Trophoblast cell (in vitro differentiated cells and primary cell): ENCODE data around the gene ID3.
A peak's percentile ranks its signal among the peaks of the same experiment; 100 is the strongest.

ENCODE experiments used
- DNase-seq, 2 donors: peaks; one replicate each; pipeline ENCODE4 v3.0.0-alpha.2; 2016
- H2AFZ ChIP-seq: 2 replicates; pipeline ENCODE4 v1.6.1; 2013; ENCODE audit warnings: low read length, moderate library complexity, mild to moderate bottlenecking; ENCODE audit not compliant: insufficient read depth, poor library complexity
- H2AK5ac ChIP-seq: 2 replicates; pipeline ENCODE4 v1.6.1; 2013; ENCODE audit warnings: mild to moderate bottlenecking, low read length
- H2BK120ac ChIP-seq: 2 replicates; pipeline ENCODE4 v1.6.1; 2013; ENCODE audit warnings: low read length, mild to moderate bottlenecking, moderate library complexity; ENCODE audit not compliant: insufficient read depth, poor library complexity
- H2BK12ac ChIP-seq: 2 replicates; pipeline ENCODE4 v1.6.1; 2013; ENCODE audit warnings: mild to moderate bottlenecking, low read length, moderate library complexity
- H2BK5ac ChIP-seq: 2 replicates; pipeline ENCODE4 v1.6.1; 2013; ENCODE audit warnings: low read length, low read depth, moderate library complexity, mild to moderate bottlenecking; ENCODE audit not compliant: poor library complexity
- H3K14ac ChIP-seq: 2 replicates; pipeline ENCODE4 v1.6.1; 2013; ENCODE audit warnings: mild to moderate bottlenecking, low read length
- H3K18ac ChIP-seq: 2 replicates; pipeline ENCODE4 v1.6.1; 2013; ENCODE audit warnings: mild to moderate bottlenecking, low read length
- H3K23ac ChIP-seq: 2 replicates; pipeline ENCODE4 v1.6.1; 2013; ENCODE audit warnings: low read length
- H3K27ac ChIP-seq: 2 replicates; pipeline ENCODE4 v1.5.1; 2013; ENCODE audit warnings: low read depth, mild to moderate bottlenecking, inconsistent platforms, low read length, moderate library complexity
- H3K27me3 ChIP-seq: 2 replicates; pipeline ENCODE4 v1.6.1; 2013; ENCODE audit warnings: inconsistent platforms, mild to moderate bottlenecking, low read length, moderate library complexity; ENCODE audit not compliant: insufficient read depth
- H3K36me3 ChIP-seq, 2 experiments: 1 replicate in 1 of 2; 2 replicates in 1 of 2; pipeline ENCODE4 v1.6.1; 2013; ENCODE audit warnings: low read length in 2 of 2, mild to moderate bottlenecking in 2 of 2, moderate library complexity in 1 of 2; ENCODE audit not compliant: insufficient read depth in 2 of 2, control insufficient read depth in 1 of 2
- H3K4ac ChIP-seq: 2 replicates; pipeline ENCODE4 v1.6.1; 2013; ENCODE audit warnings: low read depth, mild to moderate bottlenecking, low read length, moderate library complexity
- H3K4me1 ChIP-seq, 2 experiments: 1 replicate in 1 of 2; 2 replicates in 1 of 2; pipeline ENCODE4 v1.6.1; 2013; ENCODE audit warnings: low read length in 2 of 2, mild to moderate bottlenecking in 2 of 2, moderate library complexity in 1 of 2; ENCODE audit not compliant: insufficient read depth in 2 of 2, control insufficient read depth in 1 of 2
- H3K4me2 ChIP-seq: 2 replicates; pipeline ENCODE4 v1.6.1; 2013; ENCODE audit warnings: inconsistent platforms, mild to moderate bottlenecking, low read length, moderate library complexity
- H3K4me3 ChIP-seq: 2 replicates; pipeline ENCODE4 v1.5.1; 2013; ENCODE audit warnings: mild to moderate bottlenecking, low read depth, low read length, inconsistent platforms
- H3K79me1 ChIP-seq: one replicate; pipeline ENCODE4 v1.6.1; 2013; ENCODE audit warnings: low read length
- H3K79me2 ChIP-seq: 2 replicates; pipeline ENCODE4 v1.6.1; 2013; ENCODE audit warnings: low read length, mild to moderate bottlenecking; ENCODE audit not compliant: control insufficient read depth, insufficient read depth, poor library complexity
- H3K9ac ChIP-seq: 2 replicates; pipeline ENCODE4 v1.6.1; 2013; ENCODE audit warnings: mild to moderate bottlenecking, low read length
- H3K9me3 ChIP-seq: 2 replicates; pipeline ENCODE4 v1.6.1; 2013; ENCODE audit warnings: low read depth, mild to moderate bottlenecking, control low read depth, inconsistent platforms, low read length; ENCODE audit not compliant: insufficient read depth
- H4K12ac ChIP-seq: 2 replicates; pipeline ENCODE4 v1.6.1; 2013; ENCODE audit warnings: low read depth, mild to moderate bottlenecking, low read length, moderate library complexity
- H4K8ac ChIP-seq: 2 replicates; pipeline ENCODE4 v1.6.1; 2013; ENCODE audit warnings: low read depth, mild to moderate bottlenecking, low read length, moderate library complexity
- H4K91ac ChIP-seq: one replicate; pipeline ENCODE4 v1.6.1; 2013; ENCODE audit warnings: low read depth, mild to moderate bottlenecking, low read length, moderate library complexity
- WGBS: extraction: QIAGEN DNeasy Blood & Tissue Kit; methylation state at CpG from one replicate; pipeline ENCODE4 v1.1.7; 2013; ENCODE audit warnings: missing lambda C conversion rate; ENCODE audit not compliant: insufficient read length, insufficient coverage; ENCODE audit errors: extremely low coverage; 5-methylcytosine and 5-hydroxymethylcytosine counted together

The ID3 gene

GRCh38 chr1:23530747-23531561 is 28.3 kb downstream of the ID3 start, which contains the start of gene E2F2:
Gene E2F2, minus strand, starts transcription at chr1:23531233. Its CDS starts 440 bp downstream, at chr1:23530793.
- Histone ChIP-seq H3K79me1 (peaks cover 5% of the 10 kb centered on the region), H2BK120ac (no peak within 1 kb of the TSS), H3K4me2 (peak within 1 kb of the TSS; percentile 93), H4K91ac (no peak within 1 kb of the TSS), H3K9me3 (no peaks in the 10 kb centered on the region), H3K4me1 (peaks cover 11 to 19% of the 10 kb centered on the region in 2 experiments), H2BK12ac (no peak within 1 kb of the TSS), H3K4ac (no peak within 1 kb of the TSS), H3K79me2 (no peaks in the 10 kb centered on the region), H3K18ac (no peak within 1 kb of the TSS), H2BK5ac (no peak within 1 kb of the TSS), H3K9ac (peak within 1 kb of the TSS; percentile 14), H4K8ac (peak within 1 kb of the TSS; percentile 75), H3K36me3 (no peaks in the 10 kb centered on the region), H2AK5ac (no peak within 1 kb of the TSS), H2AFZ (peak within 1 kb of the TSS; percentile 74), H4K12ac (no peak within 1 kb of the TSS), H3K4me3 (peak within 1 kb of the TSS; percentile 69), H3K27ac (peak within 1 kb of the TSS; percentile 17), H3K14ac (peak within 1 kb of the TSS; percentile 35), H3K27me3 (no peaks in the 10 kb centered on the region), H3K23ac (no peak within 1 kb of the TSS)
- DNase-seq: peak; percentile 75 to 86
- WGBS: no CpG with 5 or more reads among the region's 85 CpGs

- no peak for DNase-seq
- H3K4ac ChIP-seq: no peak overlapping the region
- peaks cover 11 to 17% of the 10 kb centered on the region in 2 experiments for H3K4me1 ChIP-seq
- no peak overlapping the region for H2BK5ac ChIP-seq
- H3K4me2 ChIP-seq: peak overlapping the region; percentile 93
- H3K14ac ChIP-seq: no peak overlapping the region
- H2AK5ac ChIP-seq: no peak overlapping the region
- no peak overlapping the region for H3K23ac ChIP-seq
- peaks cover 5% of the 10 kb centered on the region for H3K79me1 ChIP-seq
- no peak overlapping the region for H3K27ac ChIP-seq
- no peak overlapping the region for H3K18ac ChIP-seq
- no peak overlapping the region for H2BK120ac ChIP-seq
- H4K12ac ChIP-seq: no peak overlapping the region
- H4K91ac ChIP-seq: no peak overlapping the region
- no peak overlapping the region for H2AFZ ChIP-seq
- H3K36me3 ChIP-seq: no peaks in the 10 kb centered on the region
- H3K4me3 ChIP-seq: peak overlapping the region; percentile 69
- H4K8ac ChIP-seq: no peak overlapping the region
- no peak overlapping the region for H3K9ac ChIP-seq
- no peaks in the 10 kb centered on the region for H3K79me2 ChIP-seq
- H3K27me3 ChIP-seq: no peaks in the 10 kb centered on the region
- no CpG with 5 or more reads among the region's 22 CpGs for WGBS
- no peak overlapping the region for H2BK12ac ChIP-seq
- no peaks in the 10 kb centered on the region for H3K9me3 ChIP-seq
Observed at GRCh38 chr1:23530087-23530746, 29.1 kb downstream of the ID3 start.

- Histone ChIP-seq H2BK120ac (no peak overlapping the region), H3K9me3 (no peaks in the 10 kb centered on the region), H3K79me2 (no peaks in the 10 kb centered on the region), H3K4me1 (peaks cover 11 to 17% of the 10 kb centered on the region in 2 experiments), H3K27me3 (no peaks in the 10 kb centered on the region), H2AK5ac (no peak overlapping the region), H4K91ac (no peak overlapping the region), H3K36me3 (no peaks in the 10 kb centered on the region), H3K27ac (no peak overlapping the region), H4K8ac (no peak overlapping the region), H3K79me1 (peaks cover 5% of the 10 kb centered on the region), H3K9ac (no peak overlapping the region), H3K4me2 (peak overlapping the region; percentile 93), H3K4me3 (no peak overlapping the region), H2AFZ (no peak overlapping the region), H3K4ac (no peak overlapping the region), H2BK5ac (no peak overlapping the region), H3K23ac (no peak overlapping the region), H3K18ac (no peak overlapping the region), H4K12ac (no peak overlapping the region), H2BK12ac (no peak overlapping the region), H3K14ac (no peak overlapping the region)
- no CpG with 5 or more reads among the region's 8 CpGs for WGBS
- DNase-seq: no peak
Observed at GRCh38 chr1:23529146-23530086, 29.9 kb downstream of the ID3 start.
